DOHH2 (cell line): ENCODE results near the gene PIAS3.

Source experiments
- H3F3A ChIP-seq: fragments of 200-600 bp; sonication (generic), shearing (Covaris generic); 2 replicates; pipeline ENCODE4 v1.6.0; 2016; ENCODE audit warnings: antibody characterized with exemption, mild to moderate bottlenecking; ENCODE audit not compliant: control insufficient read depth, insufficient read depth
- H3K27ac ChIP-seq: fragments of 200-600 bp; sonication (generic); 2 replicates; pipeline ENCODE4 v1.5.1; 2014; ENCODE audit warnings: low read depth, mild to moderate bottlenecking, low read length, moderate library complexity
- H3K27me3 ChIP-seq: fragments of 200-600 bp; sonication (generic); 2 replicates; pipeline ENCODE4 v1.6.1; 2014; ENCODE audit warnings: mild to moderate bottlenecking, low read length, mixed read lengths; ENCODE audit not compliant: control insufficient read depth
- H3K36me3 ChIP-seq: fragments of 200-600 bp; sonication (generic); 2 replicates; pipeline ENCODE4 v1.6.1; 2014; ENCODE audit warnings: mild to moderate bottlenecking, low read length, moderate library complexity, mixed read lengths; ENCODE audit not compliant: control insufficient read depth
- H3K4me1 ChIP-seq: fragments of 200-600 bp; sonication (generic); 2 replicates; pipeline ENCODE4 v1.6.1; 2014; ENCODE audit warnings: mild to moderate bottlenecking, low read length, mixed read lengths; ENCODE audit not compliant: control insufficient read depth
- H3K4me2 ChIP-seq: fragments of 200-600 bp; sonication (generic); 2 replicates; pipeline ENCODE4 v1.6.0; 2014; ENCODE audit warnings: mild to moderate bottlenecking, low read length, moderate library complexity
- H3K4me3 ChIP-seq: fragments of 200-600 bp; sonication (generic); 2 replicates; pipeline ENCODE4 v1.5.1; 2014; ENCODE audit warnings: mild to moderate bottlenecking, low read length, mixed read lengths
- H3K79me2 ChIP-seq: fragments of 200-600 bp; sonication (generic); 2 replicates; pipeline ENCODE4 v1.6.1; 2014; ENCODE audit warnings: mild to moderate bottlenecking, low read length, mixed read lengths; ENCODE audit not compliant: control insufficient read depth
- H3K9me2 ChIP-seq: fragments of 200-600 bp; sonication (generic); replicated peaks from 2 replicates; pipeline ENCODE4 v1.6.1; 2014; ENCODE audit warnings: mild to moderate bottlenecking, low read length, mixed read lengths; ENCODE audit not compliant: control insufficient read depth
- H3K9me3 ChIP-seq: fragments of 200-600 bp; sonication (generic); 2 replicates; pipeline ENCODE4 v1.6.1; 2014; ENCODE audit warnings: antibody characterized with exemption, low read length, mixed read lengths; ENCODE audit not compliant: control insufficient read depth, insufficient read depth
- H4K20me1 ChIP-seq: fragments of 200-600 bp; sonication (generic); 2 replicates; pipeline ENCODE4 v1.6.0; 2014; ENCODE audit warnings: low read depth, mild to moderate bottlenecking, antibody characterized with exemption, low read length, moderate library complexity; ENCODE audit not compliant: control insufficient read depth, insufficient read depth
- CTCF ChIP-seq: fragments of 200-600 bp; sonication (generic); IDR thresholded peaks from one replicate; pipeline ENCODE4 v1.5.1; 2014; ENCODE audit warnings: antibody characterized with exemption, mild to moderate bottlenecking, low read depth, low read length; ENCODE audit not compliant: poor library complexity, severe bottlenecking
- EZH2phosphoT487 ChIP-seq: fragments of 200-600 bp; sonication (generic); IDR thresholded peaks from 2 replicates; pipeline ENCODE4 v1.6.1; 2017; ENCODE audit warnings: borderline replicate concordance, mild to moderate bottlenecking, antibody characterized with exemption, low read length, moderate library complexity, mixed read lengths

PIAS3 gene

DNA sequence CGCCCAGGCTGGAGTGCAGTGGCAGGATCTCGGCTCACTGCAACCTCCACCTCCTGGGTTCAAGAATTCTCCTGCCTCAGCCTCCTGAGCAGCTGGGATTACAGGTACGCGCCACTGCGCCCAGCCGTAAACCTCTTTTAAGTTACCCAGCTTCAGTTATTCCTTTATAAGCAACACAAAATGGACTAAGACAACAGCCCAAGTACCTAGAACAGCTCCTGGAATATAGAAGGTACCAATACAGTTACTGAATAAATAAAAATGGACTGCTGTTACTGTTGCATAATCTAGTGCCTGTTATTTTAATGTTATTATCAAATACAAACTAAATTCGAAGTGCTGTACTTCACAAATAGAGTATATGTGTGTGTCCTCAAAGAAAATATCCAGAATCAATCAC, 52.0 kb downstream of the PIAS3 start:
- Histone ChIP-seq H3K4me2 (no peak overlapping the region), H4K20me1 (no peaks in the 10 kb centered on the region)
- TF ChIP-seq EZH2phosphoT487 = no peak

DNA sequence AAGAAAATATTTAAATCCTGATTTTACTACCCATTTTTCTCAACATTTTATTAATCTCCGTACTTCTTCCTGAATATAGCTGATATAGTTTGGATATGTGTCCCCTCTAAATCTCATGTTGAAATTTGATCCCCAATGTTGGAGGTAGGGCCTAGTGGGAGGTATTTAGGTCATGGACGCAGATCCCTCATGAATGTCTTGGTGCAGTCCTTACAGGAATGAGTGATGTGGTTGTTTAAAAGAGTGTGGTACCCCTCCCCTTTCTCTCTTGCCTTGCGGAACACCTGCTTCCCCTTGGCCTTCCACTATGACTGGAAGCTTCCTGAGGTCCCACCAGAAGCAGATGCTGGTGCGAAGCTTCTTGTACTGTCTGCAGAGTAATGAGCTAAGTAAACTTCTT, 52.5 kb downstream of the PIAS3 start:
- Histone ChIP-seq H3K4me1 (no peaks in the 10 kb centered on the region), H3K27ac (no peak overlapping the region), H3K4me3 (no peak overlapping the region), H3K27me3 (no peaks in the 10 kb centered on the region), H3K79me2 (peaks cover 71% of the 10 kb centered on the region), H3K4me2 (no peak overlapping the region), H3K9me3 (no peaks in the 10 kb centered on the region), H3K9me2 (no peaks in the 10 kb centered on the region), H4K20me1 (no peaks in the 10 kb centered on the region), H3K36me3 (no peaks in the 10 kb centered on the region), H3F3A (no peaks in the 10 kb centered on the region)
- no peak for TF ChIP-seq CTCF
- TF ChIP-seq EZH2phosphoT487 = no peak

More for the DNA sequence above, 52.0 kb downstream of the PIAS3 start:
- Histone ChIP-seq H3K27me3 (no peaks in the 10 kb centered on the region), H3F3A (no peaks in the 10 kb centered on the region), H3K4me1 (no peaks in the 10 kb centered on the region), H3K27ac (no peak overlapping the region), H3K9me3 (no peaks in the 10 kb centered on the region), H3K79me2 (peaks cover 66% of the 10 kb centered on the region), H3K36me3 (no peaks in the 10 kb centered on the region), H3K4me3 (no peak overlapping the region), H3K9me2 (no peaks in the 10 kb centered on the region)

- Histone ChIP-seq H4K20me1 (no peaks in the 10 kb centered on the region), H3K79me2 (peaks cover 84% of the 10 kb centered on the region)
These were observed 53.8 kb downstream of the PIAS3 start for GRCh38 chr1:145805057-145805456.

More at GRCh38 chr1:145805057-145805456, 53.8 kb downstream of the PIAS3 start:
- no peak overlapping the region for H3K27ac ChIP-seq
- no peaks in the 10 kb centered on the region for H3K4me1 ChIP-seq
- H3F3A ChIP-seq = no peaks in the 10 kb centered on the region
- H3K9me3 ChIP-seq = no peaks in the 10 kb centered on the region
- TF ChIP-seq CTCF (no peak), EZH2phosphoT487 (no peak)
- no peaks in the 10 kb centered on the region for H3K9me2 ChIP-seq
- no peak overlapping the region for H3K4me2 ChIP-seq
- 0 out of 2 replicates have a peak, but pooled peaks cover 1% of the 10 kb centered on the region for H3K36me3 ChIP-seq
- no peak overlapping the region for H3K4me3 ChIP-seq
- no peaks in the 10 kb centered on the region for H3K27me3 ChIP-seq
